T1000 (cell line): ENCODE data around the gene VAV3.
"Not testable (repeated sequence)": the region's sequence is repeated elsewhere in the genome, so short reads cannot be mapped to it uniquely, and the experiment has no call there.

Experiments used
- DNase-seq: peaks from one replicate; lab custom pipeline; 2025; ENCODE audit warnings: mixed read lengths; lab: John Stamatoyannopoulos, UW

VAV3 gene

GRCh38 chr1:107893350-107893749 lies 71.6 kb downstream of the VAV3 start:
- DNase-seq, result not testable (repeated sequence)

DNA sequence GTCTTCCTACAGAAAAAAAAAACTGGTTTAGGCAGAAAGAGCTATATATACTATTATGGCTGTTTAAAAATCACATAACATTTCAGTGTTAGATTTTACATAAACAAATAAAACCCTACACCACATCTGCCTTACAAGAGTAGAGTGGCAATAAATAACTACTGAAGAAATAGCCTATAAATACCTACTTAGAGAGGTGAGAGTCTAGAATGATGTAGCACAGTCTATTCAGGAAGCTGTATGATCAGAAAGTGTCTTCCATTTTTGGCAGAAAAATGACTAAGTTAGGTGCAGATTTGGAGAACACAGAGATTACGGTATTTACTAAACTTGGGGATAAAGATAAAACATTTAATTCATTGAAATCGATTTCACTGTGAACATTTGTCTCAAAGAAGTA lies 75.5 kb downstream of the VAV3 start:
- no peak for DNase-seq

DNA sequence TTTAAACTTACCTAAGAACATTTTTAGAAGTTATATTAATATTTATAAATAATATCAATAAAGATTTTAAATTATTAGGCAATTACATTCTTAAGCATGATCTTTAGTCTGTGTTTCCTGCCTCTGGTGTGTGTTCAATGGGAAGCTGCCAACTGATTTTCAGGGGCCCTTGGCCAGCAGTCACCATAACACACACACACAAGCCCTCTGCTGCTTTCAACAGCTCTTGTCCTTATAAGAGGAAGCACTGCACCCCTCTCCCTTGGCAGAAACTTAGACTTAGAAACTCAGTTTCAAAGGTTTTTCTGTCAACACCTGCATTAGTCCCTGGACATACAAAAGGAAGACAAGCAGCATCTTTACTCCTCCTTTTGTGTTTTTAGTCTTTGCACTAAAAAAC lies 81.4 kb downstream of the VAV3 start:
- no peak for DNase-seq

DNA sequence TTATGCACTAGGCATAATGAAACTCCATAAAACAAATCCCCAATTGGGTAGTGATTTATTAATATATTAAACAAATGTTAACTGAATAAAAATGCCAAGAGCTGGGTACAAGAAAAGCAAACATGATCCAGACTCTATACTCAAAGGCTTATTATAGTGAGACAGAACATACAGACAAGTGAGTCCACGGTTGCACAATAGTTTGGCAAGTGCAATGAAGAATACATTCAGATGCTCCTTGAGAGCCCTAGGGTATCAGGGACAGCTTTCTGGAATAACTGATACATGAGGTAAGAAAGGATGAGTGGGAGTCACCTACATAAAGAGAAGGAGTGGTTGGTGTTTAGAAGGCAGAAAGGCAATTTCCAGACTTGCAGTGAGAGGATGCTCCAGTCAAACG lies 85.1 kb downstream of the VAV3 start:
- DNase-seq, result no peak

- no peak for DNase-seq
Measured at GRCh38 chr1:107879346-107879745, 85.6 kb downstream of the VAV3 start.

GRCh38 chr1:107877745-107878144 lies 87.2 kb downstream of the VAV3 start:
- DNase-seq, result no peak

DNA sequence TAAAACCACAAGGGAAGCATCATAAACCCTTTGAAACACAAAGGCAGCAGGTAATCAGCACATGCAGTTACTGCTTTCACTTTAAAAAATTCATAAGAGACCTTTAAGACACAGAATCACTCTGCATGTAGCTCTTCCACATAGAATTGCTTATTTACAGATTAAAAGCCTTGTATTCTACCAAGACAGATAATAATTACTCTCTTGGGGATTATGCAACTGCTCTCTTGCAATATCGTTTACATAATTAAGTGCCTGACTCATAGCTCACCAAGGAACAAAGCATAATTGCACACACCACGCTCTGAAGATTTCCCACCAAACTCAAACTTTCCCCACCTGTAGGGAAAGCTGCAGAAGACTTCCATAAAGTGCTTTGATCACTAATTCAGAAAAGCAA lies 87.9 kb downstream of the VAV3 start:
- peak; percentile 11 for DNase-seq

DNA sequence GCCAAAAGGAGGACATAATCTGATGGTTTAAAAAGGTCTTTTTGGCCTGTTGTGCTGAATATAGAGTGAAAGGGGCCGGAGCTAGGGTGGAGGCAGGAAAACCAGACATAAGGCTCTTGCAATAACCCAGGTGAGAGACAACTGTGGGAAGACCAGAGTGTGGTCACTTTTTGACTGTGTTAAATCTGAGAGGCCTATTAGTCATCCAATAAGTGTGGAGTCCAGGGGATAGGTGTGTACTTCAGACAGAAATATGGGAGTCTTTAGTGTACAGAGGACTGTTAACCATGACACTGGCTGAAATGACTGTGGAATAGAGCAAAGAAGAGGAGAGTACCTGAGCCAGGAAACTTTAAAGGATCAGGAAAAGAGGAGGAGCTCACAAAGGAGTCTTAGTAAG lies 89.3 kb downstream of the VAV3 start:
- DNase-seq, result no peak

DNA sequence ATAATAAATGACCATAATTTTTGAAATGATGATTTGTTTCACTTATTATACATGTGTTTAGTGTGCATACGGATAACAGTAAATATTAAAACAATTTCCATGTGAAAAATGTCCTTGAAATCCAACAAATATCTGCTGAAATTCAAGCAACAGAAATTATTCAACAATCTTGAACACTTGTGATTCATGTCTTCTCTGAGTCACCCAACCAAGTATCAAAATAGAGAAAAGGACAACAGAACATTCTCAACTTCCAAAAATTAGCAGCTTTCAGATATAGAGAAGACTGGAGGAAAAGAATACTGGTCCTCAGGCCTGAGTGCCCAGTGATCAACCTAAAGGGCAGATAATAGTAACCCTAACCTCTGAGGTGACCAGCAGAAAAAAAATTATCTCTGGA lies 90.8 kb downstream of the VAV3 start:
- no peak for DNase-seq

GRCh38 chr1:107871687-107872395 lies 93.1 kb downstream of the VAV3 start:
- no peak for DNase-seq

- no peak for DNase-seq
Measured at GRCh38 chr1:107871259-107871658, 93.7 kb downstream of the VAV3 start.

GRCh38 chr1:107870696-107871095 lies 94.3 kb downstream of the VAV3 start:
- no peak for DNase-seq

DNA sequence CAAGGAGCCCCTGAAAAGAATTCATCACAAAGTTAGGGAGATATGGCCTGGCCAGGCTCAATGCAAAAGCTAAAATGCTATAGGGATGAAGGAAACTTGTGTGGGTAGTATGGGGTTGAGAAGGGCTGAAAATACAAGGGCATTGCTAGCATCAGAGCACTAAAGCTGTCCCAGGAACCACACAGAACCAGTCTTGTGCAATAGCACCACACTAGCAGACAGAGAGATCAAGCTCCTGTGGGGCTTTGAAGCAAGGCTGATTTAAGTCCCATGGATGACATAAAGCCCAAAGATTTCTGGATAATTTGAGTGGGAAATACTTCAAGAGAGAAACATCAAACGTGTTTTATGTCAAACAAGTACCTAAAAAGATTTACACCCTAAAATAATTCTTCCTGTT lies 97.1 kb downstream of the VAV3 start:
- DNase-seq, result no peak

DNA sequence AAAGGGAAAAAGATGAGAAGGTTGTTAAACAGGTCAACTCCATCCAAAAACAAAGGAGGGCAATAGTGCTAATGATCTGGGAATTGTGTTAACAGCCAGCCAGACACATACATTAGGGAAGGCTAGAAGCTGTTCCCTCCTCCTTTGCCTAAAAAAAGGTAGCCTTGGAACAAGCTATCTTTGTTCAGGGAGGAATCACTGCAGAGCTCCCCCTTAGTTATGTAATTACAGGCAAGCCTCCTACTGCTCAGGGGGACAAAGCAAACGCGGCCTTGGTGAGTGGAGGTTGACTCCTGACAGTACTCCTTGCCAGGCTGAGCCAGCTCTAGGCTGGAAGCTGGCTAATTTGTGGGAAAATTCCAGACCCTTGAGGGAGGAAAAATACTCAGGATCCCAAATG lies 97.6 kb downstream of the VAV3 start:
- no peak for DNase-seq

DNA sequence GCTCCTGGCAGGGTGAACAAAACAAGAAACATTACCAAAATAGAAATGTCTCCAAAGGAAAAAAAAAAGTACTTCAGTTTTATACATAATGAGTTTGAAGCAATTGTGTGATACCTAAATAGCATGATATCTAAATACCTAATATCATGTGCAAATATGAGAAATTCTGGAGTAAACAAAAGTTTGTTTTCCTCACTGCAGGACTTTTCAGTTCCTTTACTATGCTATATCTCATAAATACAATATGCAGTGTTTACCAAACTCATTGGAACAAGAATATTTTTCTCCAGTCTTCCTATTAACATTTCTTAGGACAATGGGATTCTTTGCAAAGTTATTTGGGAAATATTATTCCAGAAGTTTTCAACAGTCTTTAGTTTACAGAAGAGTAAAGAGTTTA lies 98.1 kb downstream of the VAV3 start:
- DNase-seq, result no peak

DNA sequence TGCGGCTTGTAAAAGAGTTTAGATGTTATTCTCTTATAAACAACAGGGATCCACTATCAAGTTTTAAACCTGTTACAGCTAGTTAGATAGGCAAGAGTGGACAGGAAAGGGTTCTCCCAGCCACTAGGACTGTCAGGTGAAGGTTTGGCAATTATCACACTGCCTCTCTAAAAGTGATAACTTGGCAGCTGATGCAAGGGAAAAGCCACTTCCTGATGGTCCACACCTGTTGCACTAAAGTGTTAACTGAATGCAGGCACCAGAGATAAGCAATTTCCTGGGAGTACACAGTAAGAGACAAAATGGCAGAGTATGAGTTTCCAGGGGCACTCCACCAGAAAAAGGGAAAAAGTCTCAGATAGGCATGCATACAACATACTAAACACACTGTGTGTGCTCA lies 99.4 kb downstream of the VAV3 start:
- no peak for DNase-seq

DNA sequence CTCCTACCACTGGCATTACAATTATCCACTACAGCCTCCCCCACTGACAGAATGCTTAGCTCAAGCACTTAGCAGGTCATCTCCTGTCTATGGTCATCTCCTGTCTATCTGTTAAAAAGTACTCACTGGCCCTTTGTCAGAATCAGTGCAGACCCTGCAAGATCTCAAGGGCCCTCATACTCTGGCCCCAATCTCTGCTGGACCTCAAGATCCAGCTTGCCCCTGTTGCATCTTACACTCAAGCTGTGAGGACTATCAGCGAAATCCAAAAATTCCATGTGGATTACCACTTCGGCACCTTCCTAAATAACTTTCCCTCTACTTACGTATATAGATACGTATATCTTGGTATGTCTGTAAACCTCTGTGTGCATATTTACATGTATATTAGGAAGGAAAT lies 101.6 kb downstream of the VAV3 start:
- DNase-seq, result no peak

GRCh38 chr1:107862064-107862463 lies 102.9 kb downstream of the VAV3 start:
- DNase-seq, result no peak

DNA sequence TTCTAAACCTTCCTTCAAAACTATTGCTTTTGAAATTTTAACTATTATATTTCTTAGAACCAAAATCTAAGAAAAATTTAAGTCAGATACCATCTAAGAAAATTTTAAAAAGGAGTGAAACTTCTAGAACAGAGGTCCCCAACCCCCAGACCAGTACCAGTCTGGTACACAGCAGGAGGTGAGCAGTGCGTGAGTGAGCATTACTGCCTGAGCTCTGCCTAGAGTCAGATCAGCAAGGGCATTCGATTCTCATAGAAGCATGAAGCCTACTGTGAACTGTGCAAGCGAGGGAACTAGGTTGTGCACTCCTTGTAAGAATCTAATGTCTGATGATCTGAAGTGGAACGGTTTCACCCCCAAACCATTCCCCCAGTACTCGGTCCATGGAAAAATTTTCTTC lies 106.7 kb downstream of the VAV3 start:
- no peak for DNase-seq

DNA sequence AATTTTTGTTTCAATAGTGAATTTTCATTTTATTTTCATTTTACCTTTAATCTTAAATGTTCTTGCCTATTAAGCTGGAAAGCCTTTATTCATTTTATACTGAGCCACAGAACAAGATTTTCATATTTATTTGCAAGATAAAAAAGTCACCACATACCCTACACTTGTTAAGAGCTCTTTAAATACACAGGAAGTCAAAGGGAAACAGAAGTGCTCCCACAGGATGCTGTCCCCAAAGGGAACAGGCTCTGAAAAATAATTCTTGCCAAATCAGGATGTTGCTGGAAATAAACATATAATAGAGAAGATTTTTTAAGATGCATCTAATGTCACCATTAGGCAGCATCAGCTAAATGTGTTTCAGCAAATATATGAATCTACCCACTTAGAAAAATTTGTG lies 113.6 kb downstream of the VAV3 start:
- DNase-seq, result no peak

DNA sequence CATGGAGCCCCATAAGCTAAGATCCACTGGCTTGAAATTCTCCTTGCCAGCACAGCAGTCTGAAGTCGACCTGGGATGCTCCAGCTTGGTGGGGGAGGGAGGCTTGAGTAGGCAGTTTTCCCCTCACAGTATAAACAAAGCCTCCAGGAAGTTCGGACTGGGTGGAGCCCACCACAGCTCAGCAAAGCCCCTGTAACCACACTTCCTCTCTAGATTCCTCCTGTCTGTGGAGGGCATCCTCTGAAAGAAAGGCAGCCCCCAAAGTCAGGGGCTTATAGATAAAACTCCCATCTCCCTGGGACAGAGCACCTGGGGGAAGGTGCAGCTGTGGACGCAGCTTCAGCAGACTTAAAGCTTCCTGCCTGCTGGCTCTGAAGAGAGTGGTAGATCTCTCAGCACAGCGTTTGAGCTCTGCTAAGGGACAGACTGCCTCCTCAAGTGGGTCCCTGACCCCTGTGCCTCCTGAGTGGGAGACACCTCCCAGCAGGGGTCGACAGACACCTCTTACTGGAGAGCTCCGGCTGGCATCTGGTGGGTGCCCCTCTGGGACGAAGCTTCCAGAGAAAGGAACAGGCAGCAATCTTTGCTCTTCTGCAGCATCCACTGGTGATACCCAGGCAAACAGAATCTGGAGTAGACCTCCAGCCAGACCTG lies 120.3 kb downstream of the VAV3 start:
- DNase-seq, result not testable (repeated sequence)

- no peak for DNase-seq
Measured at GRCh38 chr1:107843989-107844388, 121.0 kb downstream of the VAV3 start.

DNA sequence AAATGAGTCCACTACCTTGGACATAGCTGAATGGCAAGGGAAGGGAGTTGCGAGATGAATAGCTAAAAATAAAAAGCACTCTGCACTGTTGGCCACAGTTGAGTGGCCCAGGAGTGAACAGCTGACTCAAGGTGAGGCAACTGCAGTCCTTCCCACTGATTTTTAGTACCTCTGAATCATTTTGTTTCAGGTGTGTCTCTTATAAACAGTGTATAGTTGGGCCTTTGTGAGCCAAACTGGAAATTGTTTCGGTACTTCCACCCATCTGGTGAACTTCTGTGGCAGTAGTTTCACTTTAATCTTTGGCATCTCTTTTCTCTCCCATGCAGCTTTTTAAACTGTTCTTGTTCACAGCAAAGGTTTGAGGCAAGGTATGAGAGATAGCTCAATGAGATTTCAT lies 122.7 kb downstream of the VAV3 start:
- no peak for DNase-seq

- no peak for DNase-seq
Measured at GRCh38 chr1:107840725-107841124, 124.3 kb downstream of the VAV3 start.
